ENCODE data around the gene LHFPL5.

LHFPL5 gene

GRCh38 chr6:35781290-35781689, 23.9 kb upstream of the LHFPL5 start:
- DNase-seq (ENCODE audit: low read depth), result no peak
- no peak overlapping the region for H3K4me3 ChIP-seq (replicated peaks; ENCODE audit: low read depth, low read length)
- TF ChIP-seq, protein P1, sequence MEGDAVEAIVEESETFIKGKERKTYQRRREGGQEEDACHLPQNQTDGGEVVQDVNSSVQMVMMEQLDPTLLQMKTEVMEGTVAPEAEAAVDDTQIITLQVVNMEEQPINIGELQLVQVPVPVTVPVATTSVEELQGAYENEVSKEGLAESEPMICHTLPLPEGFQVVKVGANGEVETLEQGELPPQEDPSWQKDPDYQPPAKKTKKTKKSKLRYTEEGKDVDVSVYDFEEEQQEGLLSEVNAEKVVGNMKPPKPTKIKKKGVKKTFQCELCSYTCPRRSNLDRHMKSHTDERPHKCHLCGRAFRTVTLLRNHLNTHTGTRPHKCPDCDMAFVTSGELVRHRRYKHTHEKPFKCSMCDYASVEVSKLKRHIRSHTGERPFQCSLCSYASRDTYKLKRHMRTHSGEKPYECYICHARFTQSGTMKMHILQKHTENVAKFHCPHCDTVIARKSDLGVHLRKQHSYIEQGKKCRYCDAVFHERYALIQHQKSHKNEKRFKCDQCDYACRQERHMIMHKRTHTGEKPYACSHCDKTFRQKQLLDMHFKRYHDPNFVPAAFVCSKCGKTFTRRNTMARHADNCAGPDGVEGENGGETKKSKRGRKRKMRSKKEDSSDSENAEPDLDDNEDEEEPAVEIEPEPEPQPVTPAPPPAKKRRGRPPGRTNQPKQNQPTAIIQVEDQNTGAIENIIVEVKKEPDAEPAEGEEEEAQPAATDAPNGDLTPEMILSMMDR (IDR thresholded peaks at IDR 0.05; ENCODE audit: low read length, missing control alignments), result no peak

GRCh38 chr6:35782424-35782823, 22.7 kb upstream of the LHFPL5 start:
- H3K4me3 ChIP-seq (replicated peaks; ENCODE audit: low read depth, low read length), result no peak overlapping the region
- TF ChIP-seq, protein P1 (IDR thresholded peaks at IDR 0.05; ENCODE audit: low read length, missing control alignments), result no peak
- no peak for DNase-seq (ENCODE audit: low read depth)

DNA sequence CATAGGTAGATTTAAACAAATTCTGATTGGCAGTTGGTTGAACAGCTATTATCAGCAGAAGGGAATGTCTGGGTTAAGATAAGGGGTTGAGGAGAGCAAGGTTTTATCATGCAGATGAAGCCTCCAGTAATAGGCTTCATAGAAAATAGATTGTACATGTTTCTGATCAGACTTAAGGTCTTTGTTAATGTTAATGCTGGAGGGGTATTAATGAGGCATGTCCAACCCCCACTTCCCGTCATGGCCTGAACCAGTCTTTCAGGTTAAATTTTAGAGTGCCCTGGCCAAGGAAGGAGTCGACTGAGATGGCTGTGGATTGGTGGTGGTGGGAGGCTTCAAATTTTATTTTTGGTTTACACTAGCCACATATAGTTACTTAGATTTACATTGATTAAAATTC, 21.0 kb upstream of the LHFPL5 start:
- TF ChIP-seq, protein P1 (IDR thresholded peaks at IDR 0.05; ENCODE audit: low read length, missing control alignments), result no peak
- H3K4me3 ChIP-seq (replicated peaks; ENCODE audit: low read depth, low read length), result no peak overlapping the region
- no peak for DNase-seq (ENCODE audit: low read depth)

- no peak for DNase-seq (ENCODE audit: low read depth)
Measured at GRCh38 chr6:35786272-35786671, 18.9 kb upstream of the LHFPL5 start.

DNA sequence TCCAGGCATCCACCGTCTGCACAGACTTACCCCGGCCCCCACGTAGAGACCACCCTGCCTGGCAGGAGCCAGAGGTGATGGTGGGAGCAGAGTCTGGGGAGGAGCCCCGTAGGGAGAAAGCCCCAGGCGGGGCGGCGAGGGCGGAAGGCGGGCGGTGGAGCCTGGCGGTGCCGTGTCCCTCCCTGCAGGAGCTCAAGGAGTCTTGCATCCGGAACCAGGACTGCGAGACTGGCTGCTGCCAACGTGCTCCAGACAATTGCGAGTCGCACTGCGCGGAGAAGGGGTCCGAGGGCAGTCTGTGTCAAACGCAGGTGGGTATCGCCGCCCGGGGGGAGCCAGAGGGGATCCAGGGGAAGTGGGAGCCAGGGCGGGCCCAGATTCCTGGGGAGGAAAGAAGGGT, 18.3 kb upstream of the LHFPL5 start:
- H3K4me3 ChIP-seq (replicated peaks; ENCODE audit: low read depth, low read length), result no peak overlapping the region
- no peak for DNase-seq (ENCODE audit: low read depth)
- TF ChIP-seq, protein P1 (IDR thresholded peaks at IDR 0.05; ENCODE audit: low read length, missing control alignments), result no peak

More at GRCh38 chr6:35786272-35786671, 18.9 kb upstream of the LHFPL5 start:
- TF ChIP-seq, protein P1 (IDR thresholded peaks at IDR 0.05; ENCODE audit: low read length, missing control alignments), result no peak
- no peak overlapping the region for H3K4me3 ChIP-seq (replicated peaks; ENCODE audit: low read depth, low read length)

- H3K4me3 ChIP-seq (replicated peaks; ENCODE audit: low read depth, low read length), result no peak overlapping the region
- TF ChIP-seq, protein P1 (IDR thresholded peaks at IDR 0.05; ENCODE audit: low read length, missing control alignments), result no peak
- no peak for DNase-seq (ENCODE audit: low read depth)
Measured at GRCh38 chr6:35787266-35788218, 17.6 kb upstream of the LHFPL5 start.

All from fibroblast of pulmonary artery (primary cell).